Ascending aorta (tissue), 2 donors: ENCODE data around the gene GRAMD2B. TPM values are rescaled to one million over a fixed set of nuclear protein-coding genes. Genes with fewer than 3 reads are reported as not detected.

Source experiments
- DNase-seq, 2 donors: peaks; one replicate each; pipeline ENCODE4 v3.0.0-alpha.2; 2019; ENCODE audit warnings: low spot score in 2 of 2
- H3K27ac ChIP-seq, 2 donors: fragments of 200-600 bp; sonication (generic); one replicate each; pipeline ENCODE4 v1.5.1; 2016 to 2017; ENCODE audit warnings: mild to moderate bottlenecking in 1 of 2
- H3K27me3 ChIP-seq: fragments of 200-600 bp; sonication (generic); one replicate; pipeline ENCODE4 v1.5.1; 2017
- H3K36me3 ChIP-seq, 2 donors: fragments of 200-600 bp; sonication (generic); one replicate each; pipeline ENCODE4 v1.5.1; 2016
- H3K4me1 ChIP-seq, 2 donors: fragments of 200-600 bp; sonication (generic); one replicate each; pipeline ENCODE4 v1.5.1; 2016 to 2017; ENCODE audit warnings: mild to moderate bottlenecking in 1 of 2
- H3K4me3 ChIP-seq, 2 donors: fragments of 200-600 bp; sonication (generic); one replicate each; pipeline ENCODE4 v1.5.1; 2016 to 2017; ENCODE audit warnings: mild to moderate bottlenecking in 1 of 2
- H3K9me3 ChIP-seq, 2 donors: fragments of 200-600 bp; sonication (generic); one replicate each; pipeline ENCODE4 v1.5.1; 2016
- intact Hi-C: fragments of 100-400 bp; cut with DNase I; formaldehyde crosslinking; loops from one replicate; pipeline ENCODE4 v1.15.1; 2023
- total RNA-seq: library from RNA; depleted of rRNA; stranded (reverse); fragments of >200 nt; gene quantifications from one replicate; pipeline ENCODE4 v1.1.0, GENCODE V29; 2016
- TF ChIP-seq, protein P1 (sequence below), 3 experiments: fragments of 200-600 bp in 2 of 3; fragments of 450-650 bp in 1 of 3; sonication (generic) in 2 of 3; IDR thresholded peaks; one replicate each; pipeline ENCODE4 v1.5.1; 2016 to 2019; ENCODE audit warnings: antibody characterized with exemption in 3 of 3, mild to moderate bottlenecking in 1 of 3, moderate library complexity in 1 of 3

GRAMD2B gene
- total RNA-seq, 1 donor from 2014 or later = 55.6 TPM

DNA sequence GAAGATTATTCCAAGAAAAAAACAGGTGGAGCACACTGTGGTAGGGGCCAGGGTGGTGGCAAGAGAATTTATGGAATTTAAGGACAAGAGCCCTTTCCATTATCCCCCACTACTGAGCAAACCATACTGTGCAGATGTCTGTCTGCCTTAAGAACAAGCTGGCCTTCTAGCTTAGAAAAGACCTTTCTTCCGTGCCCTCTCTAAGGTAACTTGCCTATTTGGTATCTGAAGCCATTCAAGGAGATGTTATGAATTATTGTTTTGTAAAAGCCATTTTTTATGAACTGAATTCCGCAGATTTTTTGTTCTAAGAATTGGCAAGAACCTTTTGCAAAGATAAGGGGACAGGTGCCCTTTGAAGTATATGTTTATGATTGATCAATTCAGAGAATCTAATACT lies 20.9 kb downstream of the GRAMD2B start:
- DNase-seq = no peak
- TF ChIP-seq, protein P1, sequence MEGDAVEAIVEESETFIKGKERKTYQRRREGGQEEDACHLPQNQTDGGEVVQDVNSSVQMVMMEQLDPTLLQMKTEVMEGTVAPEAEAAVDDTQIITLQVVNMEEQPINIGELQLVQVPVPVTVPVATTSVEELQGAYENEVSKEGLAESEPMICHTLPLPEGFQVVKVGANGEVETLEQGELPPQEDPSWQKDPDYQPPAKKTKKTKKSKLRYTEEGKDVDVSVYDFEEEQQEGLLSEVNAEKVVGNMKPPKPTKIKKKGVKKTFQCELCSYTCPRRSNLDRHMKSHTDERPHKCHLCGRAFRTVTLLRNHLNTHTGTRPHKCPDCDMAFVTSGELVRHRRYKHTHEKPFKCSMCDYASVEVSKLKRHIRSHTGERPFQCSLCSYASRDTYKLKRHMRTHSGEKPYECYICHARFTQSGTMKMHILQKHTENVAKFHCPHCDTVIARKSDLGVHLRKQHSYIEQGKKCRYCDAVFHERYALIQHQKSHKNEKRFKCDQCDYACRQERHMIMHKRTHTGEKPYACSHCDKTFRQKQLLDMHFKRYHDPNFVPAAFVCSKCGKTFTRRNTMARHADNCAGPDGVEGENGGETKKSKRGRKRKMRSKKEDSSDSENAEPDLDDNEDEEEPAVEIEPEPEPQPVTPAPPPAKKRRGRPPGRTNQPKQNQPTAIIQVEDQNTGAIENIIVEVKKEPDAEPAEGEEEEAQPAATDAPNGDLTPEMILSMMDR (IDR thresholded peaks at IDR 0.05) = no peak
- Histone ChIP-seq H3K4me3 (no peak overlapping the region), H3K27ac (no peak overlapping the region), H3K4me1 (peaks cover 0 to 28% of the 10 kb centered on the region in 2 donors), H3K9me3 (no peaks in the 10 kb centered on the region), H3K27me3 (no peaks in the 10 kb centered on the region), H3K36me3 (peaks cover 5 to 14% of the 10 kb centered on the region in 2 donors)
- intact Hi-C loops = no loop called here

DNA sequence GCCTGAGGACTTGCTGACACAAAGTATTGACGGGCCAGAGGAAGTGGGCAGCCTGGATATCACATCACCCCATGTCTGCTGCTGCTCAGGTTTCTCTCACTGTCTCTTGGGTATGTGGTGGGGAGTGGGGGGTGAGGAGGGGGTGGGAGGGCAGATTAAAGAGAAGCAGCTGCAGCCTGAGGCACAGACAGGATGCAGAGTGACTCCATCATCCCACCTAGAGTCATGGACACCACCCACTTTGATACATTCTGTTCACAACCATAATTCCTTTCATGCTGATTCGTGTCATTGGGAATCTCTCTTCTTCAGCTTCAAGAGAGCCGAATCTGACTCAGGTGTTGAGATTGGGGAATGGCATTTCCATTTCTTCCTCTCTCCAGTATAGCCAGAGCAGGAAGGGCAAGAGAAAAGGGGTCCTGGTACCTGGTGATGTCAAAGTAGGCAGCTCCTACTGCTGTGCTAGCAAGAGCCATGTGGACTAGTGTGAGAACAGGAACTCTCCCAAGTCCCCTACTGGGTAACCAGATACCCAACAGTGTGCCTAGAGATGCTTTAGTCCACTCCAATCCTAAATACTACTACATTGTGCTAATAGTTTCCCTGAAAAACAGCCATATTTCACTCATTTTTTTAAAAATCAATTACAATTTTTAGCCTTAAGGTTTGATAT lies 22.4 kb downstream of the GRAMD2B start:
- peaks cover 5 to 14% of the 10 kb centered on the region in 2 donors for H3K36me3 ChIP-seq
- intact Hi-C loops = no loop called here
- H3K27ac ChIP-seq = no peak overlapping the region
- H3K27me3 ChIP-seq = no peaks in the 10 kb centered on the region
- H3K4me1 ChIP-seq = peaks cover 3 to 33% of the 10 kb centered on the region in 2 donors
- TF ChIP-seq, protein P1 (IDR thresholded peaks at IDR 0.05) = no peak
- H3K4me3 ChIP-seq = no peak overlapping the region
- no peaks in the 10 kb centered on the region for H3K9me3 ChIP-seq
- DNase-seq = no peak

DNA sequence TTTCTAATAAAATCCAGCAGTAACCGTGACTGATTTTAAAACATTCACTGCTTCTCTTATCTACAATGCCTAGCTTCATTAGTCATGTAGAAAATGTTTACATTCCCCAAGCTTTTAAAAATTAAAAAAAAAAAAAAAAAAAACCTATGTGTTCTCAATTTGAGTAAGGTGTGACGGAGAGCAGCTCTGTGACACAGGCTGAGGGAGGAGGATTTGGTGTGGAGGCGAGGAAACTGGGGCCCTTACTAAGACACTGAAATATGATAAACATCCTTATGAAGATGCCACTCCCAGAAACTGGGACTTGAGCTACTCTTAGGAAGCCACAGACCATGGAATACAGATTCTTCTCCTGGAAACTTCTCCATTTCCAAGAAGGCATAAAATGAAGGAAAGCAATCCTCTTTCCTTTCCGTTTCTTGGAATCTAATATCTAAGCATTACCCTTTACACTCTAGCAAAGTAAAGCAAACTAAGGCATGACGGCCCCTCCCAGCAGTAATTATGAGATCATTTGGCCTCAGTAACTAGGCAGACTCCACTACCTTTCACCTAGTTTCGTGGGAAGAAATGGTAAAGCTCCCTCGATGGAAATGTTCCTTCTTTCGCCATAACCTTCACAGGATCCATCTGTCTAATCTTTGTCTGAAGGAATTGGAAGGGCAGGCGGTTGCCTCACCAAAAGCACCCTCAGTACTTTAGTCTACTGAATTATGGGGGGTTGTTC lies 23.5 kb downstream of the GRAMD2B start:
- DNase-seq = no peak
- Histone ChIP-seq H3K4me3 (no peak overlapping the region), H3K4me1 (peaks cover 3 to 28% of the 10 kb centered on the region in 2 donors), H3K27ac (no peak overlapping the region), H3K36me3 (peaks cover 5 to 16% of the 10 kb centered on the region in 2 donors), H3K9me3 (no peaks in the 10 kb centered on the region), H3K27me3 (no peaks in the 10 kb centered on the region)
- intact Hi-C loops = no loop called here
- TF ChIP-seq, protein P1 (IDR thresholded peaks at IDR 0.05) = no peak

DNA sequence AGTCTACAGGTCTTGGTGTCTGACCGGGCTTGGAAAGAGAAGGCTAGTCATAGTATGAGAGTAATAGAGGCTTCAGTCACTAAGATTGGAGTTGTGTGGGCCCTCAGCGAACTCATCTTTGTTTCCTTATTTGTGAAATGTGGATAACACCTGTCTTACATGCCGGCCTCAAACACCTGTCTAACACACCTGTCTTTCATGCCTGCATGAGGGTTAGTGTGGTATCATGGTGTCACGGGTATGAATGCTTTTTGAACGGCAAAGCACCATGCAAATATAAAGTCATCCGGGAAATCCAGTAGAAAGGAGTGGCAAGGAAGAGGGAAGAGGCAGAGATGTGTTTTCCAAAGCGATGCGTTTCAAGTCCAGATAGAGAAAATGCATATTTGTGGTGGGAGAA lies 25.5 kb downstream of the GRAMD2B start:
- Histone ChIP-seq H3K27me3 (no peaks in the 10 kb centered on the region), H3K27ac (no peak overlapping the region), H3K9me3 (no peaks in the 10 kb centered on the region), H3K36me3 (peaks cover 5 to 21% of the 10 kb centered on the region in 2 donors), H3K4me1 (peaks cover 3 to 19% of the 10 kb centered on the region in 2 donors), H3K4me3 (no peak overlapping the region)
- TF ChIP-seq, protein P1 (IDR thresholded peaks at IDR 0.05) = no peak
- intact Hi-C loops = no loop called here
- no peak for DNase-seq

DNA sequence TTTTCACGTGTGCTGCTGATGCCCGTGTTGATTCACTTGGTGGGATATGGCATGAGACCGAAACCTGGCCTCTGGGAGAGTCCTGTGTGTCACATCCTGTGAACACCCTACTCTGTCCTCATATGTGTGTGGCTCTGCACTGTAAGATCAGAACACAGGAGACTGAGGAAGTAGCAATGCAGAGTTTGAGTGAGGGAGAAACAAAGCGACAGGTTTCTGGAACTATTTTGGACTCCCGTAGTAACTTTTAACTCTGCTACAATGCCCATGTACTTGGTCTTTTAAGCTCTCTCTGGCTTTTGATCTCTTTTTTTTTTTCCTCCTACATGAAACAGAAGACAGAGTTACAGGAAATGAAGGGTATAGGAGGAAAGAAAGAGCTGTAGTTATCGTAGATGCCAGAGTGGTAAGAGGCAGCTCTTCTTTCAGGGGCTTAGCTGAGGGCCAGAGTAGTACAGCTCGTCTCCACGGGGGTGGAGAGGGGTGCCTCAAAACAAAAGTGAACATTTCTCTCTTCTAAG lies 26.6 kb downstream of the GRAMD2B start:
- TF ChIP-seq, protein P1 (IDR thresholded peaks at IDR 0.05) = no peak
- H3K4me3 ChIP-seq = no peak overlapping the region
- H3K9me3 ChIP-seq = no peaks in the 10 kb centered on the region
- H3K27me3 ChIP-seq = no peaks in the 10 kb centered on the region
- DNase-seq = peak; percentile 15 to 68
- intact Hi-C loops = no loop called here
- peaks cover 5 to 21% of the 10 kb centered on the region in 2 donors for H3K36me3 ChIP-seq
- peaks cover 3 to 19% of the 10 kb centered on the region in 2 donors for H3K4me1 ChIP-seq
- H3K27ac ChIP-seq = peak overlapping the region; percentile 60 to 66
